Upper lobe of left lung (tissue), 4 donors: ENCODE measurements around the gene TBCK.

Experiments
- CTCF ChIP-seq, 6 experiments: fragments of 450-650 bp in 4 of 6; fragments of 200-600 bp in 2 of 6; sonication (generic) in 2 of 6; IDR thresholded peaks; one replicate each; pipeline ENCODE4 v1.5.1; 2016 to 2019; ENCODE audit warnings: antibody characterized with exemption in 6 of 6
- EP300 ChIP-seq, 4 donors: sonication (generic); formaldehyde crosslinking; IDR thresholded peaks; one replicate each; pipeline ENCODE4 v1.5.1; 2017; ENCODE audit warnings: antibody characterized with exemption in 4 of 4, control low read depth in 2 of 4
- POLR2A ChIP-seq, 4 donors: fragments of 450-650 bp; IDR thresholded peaks; one replicate each; pipeline ENCODE4 v1.5.1; 2016 to 2017; ENCODE audit warnings: antibody characterized with exemption in 4 of 4, mild to moderate bottlenecking in 2 of 4
- POLR2AphosphoS5 ChIP-seq, 2 donors: sonication (generic); formaldehyde crosslinking; IDR thresholded peaks; one replicate each; pipeline ENCODE4 v1.5.1; 2017; ENCODE audit warnings: antibody characterized with exemption in 2 of 2

DNA sequence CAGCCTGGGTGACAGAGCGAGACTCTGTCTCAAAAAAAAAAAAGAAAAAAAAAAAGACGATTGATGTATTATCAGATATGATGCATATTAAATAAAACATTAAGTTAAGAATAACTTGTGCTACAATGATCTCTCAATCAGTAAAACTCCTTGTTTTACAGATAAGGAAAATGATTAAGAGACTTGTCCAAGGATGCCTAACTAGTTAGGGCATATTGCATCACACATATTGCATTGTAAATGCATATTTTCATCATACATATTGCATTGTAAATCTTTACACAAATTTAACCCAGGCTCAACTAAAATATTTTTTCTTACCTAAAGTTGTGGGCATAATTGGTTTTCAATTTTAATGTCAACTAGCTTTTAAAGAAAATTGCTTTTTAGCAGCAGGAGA is 26.3 kb downstream of the TBCK start:
- no peak for TF ChIP-seq CTCF (IDR thresholded peaks at IDR 0.05)
- no peak for TF ChIP-seq POLR2A (IDR thresholded peaks at IDR 0.05)
- TF ChIP-seq POLR2AphosphoS5 (IDR thresholded peaks at IDR 0.05): no peak
- TF ChIP-seq EP300 (IDR thresholded peaks at IDR 0.05): no peak
